AG04449 (cell line): Measurements from ENCODE around the gene ENPEP.
"Not testable (repeated sequence)": the region's sequence is repeated elsewhere in the genome, so short reads cannot be mapped to it uniquely, and the experiment has no call there.

ENCODE experiments used
- CTCF ChIA-PET: fragments of 350-600 bp; formaldehyde crosslinking; extraction: SDS; loops from one replicate; lab custom pipeline; 2021; ENCODE audit warnings: antibody characterized with exemption; lab: Yijun Ruan, JAX
- POLR2A ChIA-PET: fragments of 400-600, 350-600 bp; formaldehyde crosslinking; extraction: SDS; loops from one replicate; lab custom pipeline; 2020; ENCODE audit warnings: antibody characterized with exemption, inconsistent platforms; lab: Yijun Ruan, JAX
- DNase-seq: peaks from one replicate; pipeline ENCODE4 v3.0.0-alpha.2; 2010; ENCODE audit warnings: low read depth, low spot score
- H3K4me3 ChIP-seq: 2 replicates; pipeline ENCODE4 v1.5.1; 2011; ENCODE audit warnings: low read depth, mild to moderate bottlenecking, control low read depth, low read length
- CTCF ChIP-seq: IDR thresholded peaks from one replicate; pipeline ENCODE4 v1.5.1; 2011; ENCODE audit warnings: mild to moderate bottlenecking, moderate library complexity, low read length, control low read depth, inconsistent platforms; ENCODE audit not compliant: insufficient read depth; ENCODE audit errors: missing control alignments

ENPEP gene

DNA sequence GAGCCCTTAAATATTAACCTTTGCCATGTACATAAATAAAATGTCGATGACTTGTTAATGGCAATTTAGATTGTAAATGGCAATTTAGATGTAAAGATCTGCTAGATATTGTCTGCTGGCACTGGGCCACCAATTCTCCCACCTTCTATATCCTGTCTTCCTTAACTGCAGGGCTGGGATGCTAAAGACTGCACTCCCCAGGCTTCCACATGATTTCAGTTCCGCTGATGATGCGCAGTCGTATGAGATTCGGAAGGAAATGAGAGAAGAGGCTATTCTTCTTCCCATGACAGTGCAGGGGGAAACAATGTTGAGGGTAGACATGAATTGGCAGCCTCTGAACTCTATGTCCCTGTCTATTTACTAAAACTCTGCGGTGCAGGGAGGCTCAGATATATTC lies 91.3 kb downstream of the ENPEP start:
- DNase-seq: no peak
- ChIA-PET CTCF (interaction anchor here (1.2 kb wide), 1 partner anchor 13 kb away, joined by 3 read pairs; no protein-coding TSS in a partner anchor), POLR2A (no interaction called here)
- H3K4me3 ChIP-seq: no peak overlapping the region
- no peak for TF ChIP-seq CTCF

DNA sequence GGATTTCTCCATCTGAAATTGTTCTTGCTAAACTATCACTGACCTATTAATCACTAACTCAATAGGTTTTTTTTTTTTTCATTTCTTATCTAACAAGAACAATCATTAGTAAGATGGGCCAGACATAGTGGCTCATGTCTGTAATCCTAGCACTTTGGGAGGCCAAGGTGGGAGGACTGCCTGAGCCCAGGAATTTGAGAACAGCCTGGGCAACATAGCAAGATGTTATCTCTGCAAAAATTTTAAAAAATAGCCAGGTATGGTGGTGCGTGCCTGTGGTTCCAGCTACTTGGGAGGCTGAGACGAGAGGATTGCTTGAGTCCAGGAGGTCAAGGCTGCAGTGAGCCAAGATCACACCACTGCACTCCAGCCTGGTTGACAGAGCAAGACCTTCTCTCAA lies 100.7 kb downstream of the ENPEP start:
- POLR2A ChIA-PET, DNase-seq, CTCF ChIA-PET, H3K4me3 ChIP-seq: not testable (repeated sequence)

- ChIA-PET CTCF (interaction anchor here (0.8 to 3.5 kb wide), 24 partner anchors 9 to 1046 kb away, joined by 3 to 14 read pairs (median 4); no protein-coding TSS in a partner anchor), POLR2A (no interaction called here)
- peak; percentile 44 for DNase-seq
These were observed 110.3 kb downstream of the ENPEP start for GRCh38 chr4:110586131-110586850.

DNA sequence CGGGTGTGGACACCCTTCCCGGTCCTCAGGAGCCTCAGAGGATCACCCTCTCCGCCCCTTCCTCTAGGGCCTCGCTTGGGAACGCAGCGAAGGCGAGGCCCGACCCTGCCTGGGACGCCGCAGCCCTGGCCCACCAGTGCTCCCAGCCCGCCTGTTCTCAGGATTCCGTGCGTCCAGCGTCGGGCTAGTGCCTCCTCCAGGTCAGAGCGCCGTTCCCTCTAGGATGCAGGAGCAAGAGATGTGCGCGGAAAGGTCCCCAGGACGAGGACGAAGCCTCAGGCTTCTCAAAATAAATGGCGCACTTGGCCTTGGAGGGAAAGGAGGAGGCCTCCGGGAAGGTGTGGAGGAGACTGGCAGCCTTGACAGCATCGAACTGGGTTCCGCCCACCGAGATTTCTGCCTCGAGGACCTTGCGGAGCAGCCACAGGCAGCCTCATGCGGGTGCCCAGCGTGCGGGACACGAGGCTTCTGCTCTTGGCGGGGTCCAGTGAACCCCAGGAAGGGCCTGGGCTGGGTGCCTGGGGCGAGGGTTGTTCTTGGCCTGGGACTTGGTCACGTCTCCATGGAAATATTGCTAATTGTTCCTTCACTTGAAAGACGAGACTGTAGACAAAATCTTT lies 111.8 kb downstream of the ENPEP start:
- ChIA-PET POLR2A (no interaction called here), CTCF (interaction anchor here (0.8 to 3.5 kb wide), 7 partner anchors 14 to 637 kb away, joined by 3 to 14 read pairs (median 3); no protein-coding TSS in a partner anchor)
- DNase-seq: no peak
- H3K4me3 ChIP-seq: no peak overlapping the region
- no peak for TF ChIP-seq CTCF

More at GRCh38 chr4:110586131-110586850, 110.3 kb downstream of the ENPEP start:
- TF ChIP-seq CTCF: peak; percentile 25
- H3K4me3 ChIP-seq: no peak overlapping the region

DNA sequence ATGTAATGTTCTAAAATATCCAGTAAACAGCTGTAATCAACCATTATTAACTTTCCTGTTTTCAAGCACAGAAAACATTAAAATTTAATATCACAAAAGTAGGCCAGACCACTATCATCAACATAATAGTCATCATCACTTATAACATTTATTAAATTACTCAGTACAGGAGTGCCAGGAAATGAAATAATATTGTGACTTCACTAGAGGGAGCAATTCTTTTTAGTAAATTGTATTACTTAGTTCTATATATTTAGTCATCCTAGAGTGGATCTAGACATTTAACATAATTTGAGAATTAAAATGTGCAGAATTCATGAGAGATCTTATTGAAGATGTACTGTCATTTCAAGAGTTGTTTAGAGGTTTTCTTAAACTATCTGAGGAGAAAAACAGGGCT lies 113.3 kb downstream of the ENPEP start:
- H3K4me3 ChIP-seq: no peak overlapping the region
- ChIA-PET CTCF (interaction anchor here (0.6 to 2.4 kb wide), 12 partner anchors 10 to 1040 kb away, joined by 3 to 5 read pairs (median 3); no protein-coding TSS in a partner anchor), POLR2A (no interaction called here)
- no peak for DNase-seq
- no peak for TF ChIP-seq CTCF

DNA sequence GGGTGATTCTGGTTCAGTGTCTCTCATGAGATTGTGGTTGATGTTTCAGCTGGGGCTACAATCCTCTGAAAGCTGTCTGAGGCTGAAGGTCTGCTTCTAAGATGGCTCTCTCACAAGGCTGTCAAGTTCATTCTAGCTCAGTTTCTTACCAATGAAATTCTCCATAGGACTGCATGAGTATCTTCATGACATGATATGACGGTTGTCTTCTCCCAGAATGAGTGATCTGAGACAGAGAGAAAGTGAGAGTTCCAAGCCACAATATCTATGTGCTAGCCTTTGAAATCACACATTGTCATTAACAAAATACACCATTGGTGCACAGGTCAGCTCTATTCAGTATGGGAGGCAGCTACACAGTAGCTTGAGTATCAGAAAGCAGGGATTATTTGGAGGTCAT lies 119.6 kb downstream of the ENPEP start:
- no peak for DNase-seq
- CTCF ChIA-PET: interaction anchor here (1.5 kb wide), 1 partner anchor 9 kb away, joined by 8 read pairs; no protein-coding TSS in a partner anchor
- no peak for TF ChIP-seq CTCF
- no peak overlapping the region for H3K4me3 ChIP-seq
- POLR2A ChIA-PET: no interaction called here
